ENCODE measurements around the gene ZNF587.
"Not testable (repeated sequence)": the region's sequence is repeated elsewhere in the genome, so short reads cannot be mapped to it uniquely, and the experiment has no call there.

The ZNF587 gene

GRCh38 chr19:57888107-57888559 is 38.5 kb downstream of the ZNF587 start:
- DNase-seq = no peak

GRCh38 chr19:57888560-57889231 is 39.0 kb downstream of the ZNF587 start, which contains the start of gene ZNF814:
ZNF814 (minus strand) TSS chr19:57889037; CDS start chr19:57888802, 235 bp downstream.
- DNase-seq = peak; percentile 76

- not testable (repeated sequence) for DNase-seq
Measured at GRCh38 chr19:57890706-57891105, 41.0 kb downstream of the ZNF587 start.

- no peak for DNase-seq
Measured at GRCh38 chr19:57900311-57900710, 50.7 kb downstream of the ZNF587 start.

- no peak for DNase-seq
Measured at GRCh38 chr19:57903618-57904184, 54.0 kb downstream of the ZNF587 start.

- peak; percentile 14 for DNase-seq
Measured at GRCh38 chr19:57905258-57905657, 55.6 kb downstream of the ZNF587 start.

- DNase-seq = no peak
Measured at GRCh38 chr19:57907394-57907793, 57.7 kb downstream of the ZNF587 start.

- no peak for DNase-seq
Measured at GRCh38 chr19:57914531-57914930, 64.9 kb downstream of the ZNF587 start.
